ENCODE measurements around the gene CCL5.
A peak's percentile ranks its signal among the peaks of the same experiment; 100 is the strongest.

CCL5 gene

GRCh38 chr17:35866341-35866950 lies 13.7 kb downstream of the CCL5 start:
- H3K4me1 ChIP-seq (ENCODE audit: insufficient read depth, insufficient read length): no peaks in the 10 kb centered on the region
- H3K27me3 ChIP-seq (ENCODE audit: insufficient read depth, insufficient read length): no peaks in the 10 kb centered on the region
- no peaks in the 10 kb centered on the region for H3K36me3 ChIP-seq (ENCODE audit: insufficient read depth, insufficient read length, low read length)
- H3K9me3 ChIP-seq (ENCODE audit: insufficient read depth, low read length): no peaks in the 10 kb centered on the region
- DNase-seq (ENCODE audit: low read depth, low spot score): no peak
- TF ChIP-seq YY1 (IDR thresholded peaks at IDR 0.05; ENCODE audit: insufficient read depth, insufficient read length): no peak
- no peak for TF ChIP-seq ZNF274 (IDR thresholded peaks at IDR 0.05; ENCODE audit: low read depth, low read length)
- TF ChIP-seq SUZ12 (IDR thresholded peaks at IDR 0.05; ENCODE audit: extremely low read depth, insufficient read depth, insufficient read length): no peak
- no peak overlapping the region for H3K9ac ChIP-seq (ENCODE audit: insufficient read length, low read depth)
- no peak overlapping the region for H3K4me3 ChIP-seq (ENCODE audit: insufficient read length, low read depth)

GRCh38 chr17:35865412-35866340 lies 14.5 kb downstream of the CCL5 start:
- no peak overlapping the region for H3K4me3 ChIP-seq (ENCODE audit: insufficient read length, low read depth)
- no peaks in the 10 kb centered on the region for H3K27me3 ChIP-seq (ENCODE audit: insufficient read depth, insufficient read length)
- no peak for DNase-seq (ENCODE audit: low read depth, low spot score)
- no peak for TF ChIP-seq SUZ12 (IDR thresholded peaks at IDR 0.05; ENCODE audit: extremely low read depth, insufficient read depth, insufficient read length)
- TF ChIP-seq ZNF274 (IDR thresholded peaks at IDR 0.05; ENCODE audit: low read depth, low read length): no peak
- no peak for TF ChIP-seq YY1 (IDR thresholded peaks at IDR 0.05; ENCODE audit: insufficient read depth, insufficient read length)
- no peaks in the 10 kb centered on the region for H3K4me1 ChIP-seq (ENCODE audit: insufficient read depth, insufficient read length)
- no peak overlapping the region for H3K9ac ChIP-seq (ENCODE audit: insufficient read length, low read depth)
- no peaks in the 10 kb centered on the region for H3K36me3 ChIP-seq (ENCODE audit: insufficient read depth, insufficient read length, low read length)
- no peaks in the 10 kb centered on the region for H3K9me3 ChIP-seq (ENCODE audit: insufficient read depth, low read length)

- no peak overlapping the region for H3K9ac ChIP-seq (ENCODE audit: insufficient read length, low read depth)
- H3K9me3 ChIP-seq (ENCODE audit: insufficient read depth, low read length): no peaks in the 10 kb centered on the region
- H3K4me1 ChIP-seq (ENCODE audit: insufficient read depth, insufficient read length): no peaks in the 10 kb centered on the region
- no peaks in the 10 kb centered on the region for H3K27me3 ChIP-seq (ENCODE audit: insufficient read depth, insufficient read length)
- H3K4me3 ChIP-seq (ENCODE audit: insufficient read length, low read depth): no peak overlapping the region
- no peak for TF ChIP-seq SUZ12 (IDR thresholded peaks at IDR 0.05; ENCODE audit: extremely low read depth, insufficient read depth, insufficient read length)
- no peak for TF ChIP-seq ZNF274 (IDR thresholded peaks at IDR 0.05; ENCODE audit: low read depth, low read length)
- TF ChIP-seq YY1 (IDR thresholded peaks at IDR 0.05; ENCODE audit: insufficient read depth, insufficient read length): no peak
- no peak for DNase-seq (ENCODE audit: low read depth, low spot score)
- no peaks in the 10 kb centered on the region for H3K36me3 ChIP-seq (ENCODE audit: insufficient read depth, insufficient read length, low read length)
These were observed 15.3 kb downstream of the CCL5 start for GRCh38 chr17:35864853-35865252.

- no peaks in the 10 kb centered on the region for H3K27me3 ChIP-seq (ENCODE audit: insufficient read depth, insufficient read length)
- H3K4me1 ChIP-seq (ENCODE audit: insufficient read depth, insufficient read length): no peaks in the 10 kb centered on the region
- H3K36me3 ChIP-seq (ENCODE audit: insufficient read depth, insufficient read length, low read length): peaks cover 24% of the 10 kb centered on the region
- no peaks in the 10 kb centered on the region for H3K9me3 ChIP-seq (ENCODE audit: insufficient read depth, low read length)
- DNase-seq (ENCODE audit: low read depth, low spot score): no peak
- no peak overlapping the region for H3K9ac ChIP-seq (ENCODE audit: insufficient read length, low read depth)
- H3K4me3 ChIP-seq (ENCODE audit: insufficient read length, low read depth): no peak overlapping the region
- no peak for TF ChIP-seq YY1 (IDR thresholded peaks at IDR 0.05; ENCODE audit: insufficient read depth, insufficient read length)
- no peak for TF ChIP-seq ZNF274 (IDR thresholded peaks at IDR 0.05; ENCODE audit: low read depth, low read length)
- TF ChIP-seq SUZ12 (IDR thresholded peaks at IDR 0.05; ENCODE audit: extremely low read depth, insufficient read depth, insufficient read length): no peak
These were observed 23.6 kb downstream of the CCL5 start for GRCh38 chr17:35856603-35857002.

- H3K4me1 ChIP-seq (ENCODE audit: insufficient read depth, insufficient read length): no peaks in the 10 kb centered on the region
- no peak for DNase-seq (ENCODE audit: low read depth, low spot score)
These were observed 24.2 kb downstream of the CCL5 start for GRCh38 chr17:35855965-35856364.

GRCh38 chr17:35849469-35850348 lies 30.5 kb downstream of the CCL5 start:
- TF ChIP-seq ZNF274 (IDR thresholded peaks at IDR 0.05; ENCODE audit: low read depth, low read length) (no peak), SUZ12 (IDR thresholded peaks at IDR 0.05; ENCODE audit: extremely low read depth, insufficient read depth, insufficient read length) (no peak), YY1 (IDR thresholded peaks at IDR 0.05; ENCODE audit: insufficient read depth, insufficient read length) (no peak)
- Histone ChIP-seq H3K4me1 (ENCODE audit: insufficient read depth, insufficient read length) (no peaks in the 10 kb centered on the region), H3K9ac (ENCODE audit: insufficient read length, low read depth) (no peak overlapping the region), H3K4me3 (ENCODE audit: insufficient read length, low read depth) (no peak overlapping the region), H3K9me3 (ENCODE audit: insufficient read depth, low read length) (no peaks in the 10 kb centered on the region), H3K27me3 (ENCODE audit: insufficient read depth, insufficient read length) (no peaks in the 10 kb centered on the region), H3K36me3 (ENCODE audit: insufficient read depth, insufficient read length, low read length) (peaks cover 51% of the 10 kb centered on the region)
- peak; percentile 54 for DNase-seq (ENCODE audit: low read depth, low spot score)

More at GRCh38 chr17:35855965-35856364, 24.2 kb downstream of the CCL5 start:
- no peak overlapping the region for H3K4me3 ChIP-seq (ENCODE audit: insufficient read length, low read depth)
- H3K9me3 ChIP-seq (ENCODE audit: insufficient read depth, low read length): no peaks in the 10 kb centered on the region
- no peaks in the 10 kb centered on the region for H3K27me3 ChIP-seq (ENCODE audit: insufficient read depth, insufficient read length)
- no peak overlapping the region for H3K9ac ChIP-seq (ENCODE audit: insufficient read length, low read depth)
- TF ChIP-seq YY1 (IDR thresholded peaks at IDR 0.05; ENCODE audit: insufficient read depth, insufficient read length) (no peak), SUZ12 (IDR thresholded peaks at IDR 0.05; ENCODE audit: extremely low read depth, insufficient read depth, insufficient read length) (no peak), ZNF274 (IDR thresholded peaks at IDR 0.05; ENCODE audit: low read depth, low read length) (no peak)
- peaks cover 24% of the 10 kb centered on the region for H3K36me3 ChIP-seq (ENCODE audit: insufficient read depth, insufficient read length, low read length)

Measured in NT2/D1 (cell line).